SK-N-SH (cell line): ENCODE measurements around the gene YY1. TPM values are rescaled to one million over a fixed set of nuclear protein-coding genes. Genes with fewer than 3 reads are reported as not detected.

Source experiments
- CTCF ChIA-PET: fragments of 300-600, 350-600 bp; formaldehyde crosslinking; extraction: SDS; loops from one replicate; lab custom pipeline; 2021; lab: Yijun Ruan, JAX
- POLR2A ChIA-PET: fragments of 350-600 bp; sonication (Branson Sonifier 250); formaldehyde crosslinking; extraction: SDS; loops from one replicate; lab custom pipeline; 2020; ENCODE audit warnings: antibody characterized with exemption, inconsistent platforms; lab: Yijun Ruan, JAX
- DNase-seq: peaks from one replicate; pipeline ENCODE4 v3.0.0; 2012
- H2AFZ ChIP-seq: fragments of 200-600 bp; sonication (generic); 2 replicates; pipeline ENCODE4 v1.8.1; 2016; ENCODE audit warnings: antibody characterized with exemption, mild to moderate bottlenecking, low read depth
- H3F3A ChIP-seq: fragments of 200-600 bp; sonication (generic); replicated peaks from 2 replicates; pipeline ENCODE3; 2016; ENCODE audit warnings: antibody characterized with exemption, mild to moderate bottlenecking; ENCODE audit not compliant: insufficient read depth
- H3K27ac ChIP-seq, 2 experiments: fragments of 200-500 bp in 1 of 2; fragments of 200-600 bp in 1 of 2; sonication (Bioruptor generic) in 1 of 2; sonication (generic), shearing (Covaris generic) in 1 of 2; 2 replicates each; pipeline versions ENCODE4 v1.5.1 to v1.6.1; 2014 to 2016; ENCODE audit warnings: low read depth in 2 of 2, inconsistent platforms in 1 of 2, low read length in 1 of 2, mild to moderate bottlenecking in 1 of 2, mixed read lengths in 1 of 2
- H3K27me3 ChIP-seq: fragments of 200-600 bp; sonication (generic), shearing (Covaris generic); 2 replicates; pipeline ENCODE4 v1.6.1; 2016; ENCODE audit warnings: mixed run types; ENCODE audit not compliant: insufficient read depth
- H3K36me3 ChIP-seq, 2 experiments: fragments of 200-500 bp in 1 of 2; fragments of 200-600 bp in 1 of 2; sonication (Bioruptor generic) in 1 of 2; sonication (generic) in 1 of 2; replicated peaks in 1 of 2; 2 replicates each; pipeline versions ENCODE3 to v1.5.1; 2014 to 2016; ENCODE audit warnings: low read length in 1 of 2, mild to moderate bottlenecking in 1 of 2; ENCODE audit not compliant: insufficient read depth in 2 of 2, control insufficient read depth in 1 of 2
- H3K4me1 ChIP-seq, 2 experiments: fragments of 200-500 bp in 1 of 2; fragments of 200-600 bp in 1 of 2; sonication (Bioruptor generic) in 1 of 2; sonication (generic), shearing (Covaris generic) in 1 of 2; 2 replicates each; pipeline versions ENCODE4 v1.5.1 to v1.6.1; 2014 to 2016; ENCODE audit warnings: low read depth in 1 of 2, low read length in 1 of 2, mixed run types in 1 of 2; ENCODE audit not compliant: insufficient read depth in 2 of 2, control insufficient read depth in 1 of 2
- H3K4me2 ChIP-seq: fragments of 200-600 bp; sonication (generic), shearing (Covaris generic); 2 replicates; pipeline ENCODE4 v1.6.1; 2017; ENCODE audit warnings: mixed run types
- H3K4me3 ChIP-seq, 2 experiments: fragments of 200-500 bp in 1 of 2; fragments of 200-600 bp in 1 of 2; sonication (Bioruptor generic) in 1 of 2; sonication (generic), shearing (Covaris generic) in 1 of 2; 2 replicates each; pipeline versions ENCODE4 v1.5.1 to v1.8.1; 2014 to 2016; ENCODE audit warnings: low read depth in 2 of 2, inconsistent platforms in 1 of 2, low read length in 1 of 2, mild to moderate bottlenecking in 1 of 2, mixed read lengths in 1 of 2, moderate library complexity in 1 of 2
- H3K79me2 ChIP-seq: fragments of 200-600 bp; sonication (generic); 2 replicates; pipeline ENCODE4 v1.8.1; 2017; ENCODE audit warnings: mild to moderate bottlenecking; ENCODE audit not compliant: insufficient read depth
- H3K9ac ChIP-seq: fragments of 200-600 bp; sonication (generic); 2 replicates; pipeline ENCODE4 v1.6.1; 2017; ENCODE audit warnings: mixed run types
- H3K9me2 ChIP-seq: fragments of 200-600 bp; sonication (generic); 2 replicates; pipeline ENCODE4 v1.6.1; 2017; ENCODE audit warnings: mixed run types
- H3K9me3 ChIP-seq: fragments of 200-600 bp; sonication (generic); 2 replicates; pipeline ENCODE4 v1.6.1; 2017; ENCODE audit warnings: mixed run types, mild to moderate bottlenecking, moderate library complexity
- H4K20me1 ChIP-seq: fragments of 200-600 bp; sonication (generic); 2 replicates; pipeline ENCODE4 v1.6.1; 2017; ENCODE audit warnings: mild to moderate bottlenecking, mixed run types; ENCODE audit not compliant: insufficient read depth
- CHD2 ChIP-seq: fragments of 150-350 bp; IDR thresholded peaks from 2 replicates; pipeline ENCODE4 v1.6.1; 2018; ENCODE audit warnings: low read length; ENCODE audit not compliant: partially characterized antibody
- CTCF ChIP-seq: fragments of 200-600 bp; sonication (generic); IDR thresholded peaks from 2 replicates; pipeline ENCODE4 v1.6.1; 2017; ENCODE audit warnings: antibody characterized with exemption, mild to moderate bottlenecking, moderate library complexity
- EP300 ChIP-seq, 2 experiments: IDR thresholded peaks; 2 replicates each; pipeline versions ENCODE4 v1.4.0 to v1.6.1; 2012; ENCODE audit warnings: borderline replicate concordance in 1 of 2, low read depth in 1 of 2, low read length in 1 of 2
- FOSL2 ChIP-seq: IDR thresholded peaks from 2 replicates; pipeline ENCODE4 v1.4.0; 2012; ENCODE audit warnings: low read depth, mild to moderate bottlenecking, moderate library complexity, borderline replicate concordance
- FOXM1 ChIP-seq: IDR thresholded peaks from 2 replicates; pipeline ENCODE4 v1.4.0; 2012; ENCODE audit warnings: low read depth, mild to moderate bottlenecking
- NFIC ChIP-seq: IDR thresholded peaks from 2 replicates; pipeline ENCODE4 v1.4.0; 2012; ENCODE audit warnings: borderline replicate concordance
- PBX3 ChIP-seq: IDR thresholded peaks from 2 replicates; pipeline ENCODE4; 2012
- RXRA ChIP-seq: IDR thresholded peaks from 2 replicates; pipeline ENCODE4 v1.4.0; 2012; ENCODE audit warnings: low read depth, mild to moderate bottlenecking, borderline replicate concordance
- SIN3A ChIP-seq: IDR thresholded peaks from 2 replicates; pipeline ENCODE4 v1.6.1; 2012; ENCODE audit warnings: low read depth, mild to moderate bottlenecking, low read length, moderate library complexity, borderline replicate concordance
- TAF1 ChIP-seq: IDR thresholded peaks from 2 replicates; pipeline ENCODE4 v1.6.1; 2012; ENCODE audit warnings: low read depth, mild to moderate bottlenecking, low read length, moderate library complexity, borderline replicate concordance
- TCF12 ChIP-seq: IDR thresholded peaks from 2 replicates; pipeline ENCODE4 v1.4.0; 2012
- USF2 ChIP-seq: fragments of 150-350 bp; IDR thresholded peaks from 2 replicates; pipeline ENCODE4 v1.6.1; 2017; ENCODE audit warnings: antibody characterized with exemption, low read length, low read depth, borderline replicate concordance
- WGBS: methylation state at CpG from one replicate; pipeline ENCODE4 v1.1.6; 2017; ENCODE audit warnings: low lambda C conversion rate; 5-methylcytosine and 5-hydroxymethylcytosine counted together
- polyA plus RNA-seq, 3 experiments: library from polyadenylated mRNA; depleted of rRNA; stranded (reverse); fragments of >200 nt; gene quantifications; 2 replicates each; pipeline ENCODE4 v1.2.3, GENCODE V29; 2012

YY1 gene
- polyA plus RNA-seq, 1 of the 3 experiments (the other 2 are of a cell fraction) = 18.1 TPM

DNA sequence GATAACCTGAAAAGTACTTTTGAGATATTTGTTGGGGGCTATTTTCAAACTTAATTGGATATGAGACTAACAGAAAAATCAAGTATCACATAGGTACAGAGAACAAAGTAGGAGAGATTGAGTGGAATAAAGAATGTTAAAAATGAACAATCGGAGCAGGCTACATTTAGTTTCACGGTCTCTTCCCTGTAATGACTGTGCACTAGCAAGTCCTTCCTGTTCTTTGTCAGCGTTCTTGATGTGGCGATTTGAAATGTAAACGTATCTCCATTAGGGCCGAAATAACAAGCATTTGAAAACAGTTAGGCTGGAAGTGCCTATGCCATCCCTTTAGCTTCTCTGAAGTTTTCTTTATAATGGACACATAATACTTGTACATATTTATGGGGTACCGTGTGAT lies 36.3 kb downstream of the YY1 start:
- no peaks in the 10 kb centered on the region for H3K9me2 ChIP-seq
- peaks cover 4 to 11% of the 10 kb centered on the region in 2 experiments for H3K4me1 ChIP-seq
- WGBS = 92% methylated on average over 7 of the region's 7 CpGs
- H2AFZ ChIP-seq = no peak overlapping the region
- no peak overlapping the region for H3K27ac ChIP-seq
- no peak for TF ChIP-seq FOXM1
- no peak for TF ChIP-seq RXRA
- TF ChIP-seq FOSL2 = no peak
- TF ChIP-seq NFIC = no peak
- no peak for TF ChIP-seq TAF1
- TF ChIP-seq EP300 (IDR thresholded peaks at IDR 0.05; ENCODE audit: borderline replicate concordance in 1 of 2, low read depth in 1 of 2, low read length in 1 of 2) = no peak
- no peak for TF ChIP-seq TCF12
- no peak for TF ChIP-seq CHD2
- no peak for TF ChIP-seq SIN3A
- no peak for TF ChIP-seq CTCF
- no peak for TF ChIP-seq USF2
- H4K20me1 ChIP-seq = peaks cover 92% of the 10 kb centered on the region
- no peak overlapping the region for H3K9ac ChIP-seq
- no peak overlapping the region for H3K4me3 ChIP-seq
- peaks cover 31 to 41% of the 10 kb centered on the region in 2 experiments for H3K36me3 ChIP-seq
- H3F3A ChIP-seq = peaks cover 10% of the 10 kb centered on the region
- CTCF ChIA-PET = interaction anchor here (4.9 to 8.9 kb wide), 2 partner anchors 9 to 101 kb away, joined by 22 to 58 read pairs; partner anchors contain the start of gene WDR25
- no peak overlapping the region for H3K4me2 ChIP-seq
- POLR2A ChIA-PET = no interaction called here
- no peaks in the 10 kb centered on the region for H3K27me3 ChIP-seq
- H3K79me2 ChIP-seq = peaks cover 100% of the 10 kb centered on the region
- DNase-seq = no peak
- no peaks in the 10 kb centered on the region for H3K9me3 ChIP-seq

GRCh38 chr14:100278702-100279101 lies 39.8 kb downstream of the YY1 start:
- Histone ChIP-seq H3K79me2 (peaks cover 78% of the 10 kb centered on the region), H3K27ac (peak overlapping the region; percentile 45 to 47; a peak in 3 of 4 replicates), H3K36me3 (peaks cover 34 to 42% of the 10 kb centered on the region in 2 experiments), H3K27me3 (no peaks in the 10 kb centered on the region), H2AFZ (no peak overlapping the region), H3K9me3 (no peaks in the 10 kb centered on the region), H3K4me3 (no peak overlapping the region), H3K4me2 (peak overlapping the region; percentile 56; the same call in 1 of the 2 replicates), H3F3A (peaks cover 7% of the 10 kb centered on the region), H3K9ac (no peak overlapping the region), H4K20me1 (peaks cover 70% of the 10 kb centered on the region), H3K9me2 (no peaks in the 10 kb centered on the region), H3K4me1 (peaks cover 4 to 11% of the 10 kb centered on the region in 2 experiments)
- WGBS = 80% methylated on average over 8 of the region's 8 CpGs
- ChIA-PET POLR2A (no interaction called here), CTCF (interaction anchor here (1.0 to 1.5 kb wide), 3 partner anchors 10 to 104 kb away, joined by 3 to 6 read pairs (median 4); no protein-coding TSS in a partner anchor)
- DNase-seq = no peak
- TF ChIP-seq FOXM1 (no peak), CTCF (peak; percentile 42), PBX3 (peak; percentile 61)
